ENCODE data around the gene TAGLN2. TPM values are rescaled to one million over a fixed set of nuclear protein-coding genes. Genes with fewer than 3 reads are reported as not detected.

The TAGLN2 gene
- total and polyA plus RNA-seq, 5 experiments from 2014 or later, result 125 to 825 (median 477) TPM

- POLR2A ChIA-PET, result no interaction called here
- no peaks in the 10 kb centered on the region for H3K36me3 Mint-ChIP-seq
- H3K4me1 Mint-ChIP-seq, result peaks cover 10 to 16% (median 14%) of the 10 kb centered on the region in 4 donors
- no peak for DNase-seq
- H3K27ac Mint-ChIP-seq, result peak overlapping the region in 1 of 10 donors; percentile 78
- no peaks in the 10 kb centered on the region for H3K9me3 Mint-ChIP-seq
- peak overlapping the region in 1 of 10 donors; percentile 62 for H3K4me3 Mint-ChIP-seq
- no peak for ATAC-seq
- peaks cover 0 to 2% (median 0%) of the 10 kb centered on the region in 5 donors for H3K27me3 Mint-ChIP-seq
Measured at GRCh38 chr1:159930634-159931033, 5.3 kb upstream of the TAGLN2 start.

- H3K27ac Mint-ChIP-seq, result peak overlapping the region in 2 of 10 donors; percentile 11 to 78
- no peak for ATAC-seq
- peaks cover 12 to 21% (median 14%) of the 10 kb centered on the region in 4 donors for H3K4me1 Mint-ChIP-seq
- peaks cover 0 to 2% (median 0%) of the 10 kb centered on the region in 5 donors for H3K27me3 Mint-ChIP-seq
- no peaks in the 10 kb centered on the region for H3K9me3 Mint-ChIP-seq
- no peak overlapping the region for H3K4me3 Mint-ChIP-seq
- POLR2A ChIA-PET, result no interaction called here
- no peak for DNase-seq
- H3K36me3 Mint-ChIP-seq, result peaks cover 0 to 2% (median 0%) of the 10 kb centered on the region in 3 donors
Measured at GRCh38 chr1:159930216-159930615, 4.9 kb upstream of the TAGLN2 start.

DNA sequence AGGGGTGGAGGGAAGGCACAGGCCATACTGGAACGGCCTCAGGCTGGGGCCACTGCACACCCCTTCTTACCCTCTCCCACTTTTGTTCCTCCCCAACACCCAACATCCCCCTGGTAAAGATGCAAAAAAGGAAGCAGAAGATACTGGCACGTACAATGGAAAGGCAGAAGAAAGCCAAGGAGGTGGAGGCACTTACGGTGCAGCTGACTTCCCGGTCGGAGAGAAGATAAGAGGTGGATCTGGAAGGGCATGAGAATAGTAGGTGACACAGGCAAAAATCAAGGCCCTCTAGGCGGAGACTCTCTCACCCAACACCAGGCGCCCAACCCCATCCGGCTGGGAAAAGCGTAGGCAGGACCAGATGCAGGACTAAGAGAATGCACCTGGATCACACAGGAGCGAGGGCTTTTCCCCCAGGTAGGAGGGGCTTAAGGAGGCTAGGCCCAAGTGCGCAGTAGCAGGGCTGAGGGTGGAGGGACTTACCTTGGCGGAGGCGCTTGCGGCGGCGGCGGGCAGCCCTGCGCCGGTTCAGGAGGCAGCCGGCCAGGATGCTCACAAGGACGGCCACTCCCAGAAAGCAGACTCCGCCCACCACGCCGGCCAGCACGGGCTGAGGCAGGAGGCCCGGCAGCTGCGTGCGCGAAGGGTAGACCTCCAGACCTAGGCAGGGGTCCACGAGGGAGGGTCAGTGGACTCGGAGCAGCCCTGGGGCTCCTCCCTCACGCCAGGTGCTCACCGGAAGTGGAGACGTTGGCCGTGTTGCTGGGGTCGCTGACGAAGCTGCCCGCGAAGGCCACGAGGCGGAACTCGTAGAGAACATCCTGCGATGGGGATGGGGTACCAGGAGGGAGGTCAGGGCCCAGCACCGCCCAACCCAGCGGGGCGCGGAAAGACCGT lies 4.1 kb upstream of the TAGLN2 start:
- H3K36me3 Mint-ChIP-seq, result peaks cover 0 to 2% (median 0%) of the 10 kb centered on the region in 3 donors
- peak overlapping the region in 3 of 10 donors; percentile 11 to 58 (median 45) for H3K27ac Mint-ChIP-seq
- peaks cover 13 to 23% (median 14%) of the 10 kb centered on the region in 4 donors for H3K4me1 Mint-ChIP-seq
- no peaks in the 10 kb centered on the region for H3K9me3 Mint-ChIP-seq
- H3K27me3 Mint-ChIP-seq, result peaks cover 0 to 3% (median 0%) of the 10 kb centered on the region in 5 donors
- DNase-seq (no peak), ATAC-seq (no peak)
- POLR2A ChIA-PET, result no interaction called here
- H3K4me3 Mint-ChIP-seq, result no peak overlapping the region

- POLR2A ChIA-PET, result no interaction called here
Measured at GRCh38 chr1:159928491-159929050, 3.3 kb upstream of the TAGLN2 start.

GRCh38 chr1:159927849-159928431 lies 2.6 kb upstream of the TAGLN2 start:
- DNase-seq (no peak), ATAC-seq (no peak)
- peaks cover 0 to 2% (median 0%) of the 10 kb centered on the region in 9 donors for H3K9me3 Mint-ChIP-seq
- no peak overlapping the region for H3K27ac Mint-ChIP-seq
- H3K27me3 Mint-ChIP-seq, result peaks cover 0 to 7% (median 0%) of the 10 kb centered on the region in 5 donors
- H3K36me3 Mint-ChIP-seq, result peaks cover 0 to 7% (median 0%) of the 10 kb centered on the region in 3 donors
- POLR2A ChIA-PET, result interaction anchor here (1.2 kb wide), 1 partner anchor 19 kb away, joined by 3 read pairs; no protein-coding TSS in a partner anchor
- peaks cover 21 to 35% (median 25%) of the 10 kb centered on the region in 4 donors for H3K4me1 Mint-ChIP-seq
- no peak overlapping the region for H3K4me3 Mint-ChIP-seq

More at GRCh38 chr1:159928491-159929050, 3.3 kb upstream of the TAGLN2 start:
- Mint-ChIP-seq H3K4me1 (peaks cover 16 to 29% (median 18%) of the 10 kb centered on the region in 4 donors), H3K4me3 (no peak overlapping the region), H3K27ac (peak overlapping the region in 2 of 10 donors; percentile 45 to 56), H3K27me3 (peaks cover 0 to 7% (median 0%) of the 10 kb centered on the region in 5 donors), H3K9me3 (peaks cover 0 to 2% (median 0%) of the 10 kb centered on the region in 9 donors), H3K36me3 (peaks cover 0 to 7% (median 0%) of the 10 kb centered on the region in 3 donors)
- DNase-seq, result no peak
- no peak for ATAC-seq

GRCh38 chr1:159927211-159927848 lies 2.0 kb upstream of the TAGLN2 start:
- no peak for DNase-seq
- H3K27me3 Mint-ChIP-seq, result peaks cover 0 to 7% (median 0%) of the 10 kb centered on the region in 5 donors
- peaks cover 27 to 41% (median 29%) of the 10 kb centered on the region in 4 donors for H3K4me1 Mint-ChIP-seq
- H3K36me3 Mint-ChIP-seq, result peaks cover 0 to 7% (median 0%) of the 10 kb centered on the region in 3 donors
- peaks cover 0 to 2% (median 0%) of the 10 kb centered on the region in 9 donors for H3K9me3 Mint-ChIP-seq
- peak overlapping the region in 6 of 10 donors; percentile 12 to 98 (median 51) for H3K27ac Mint-ChIP-seq
- no peak for ATAC-seq
- POLR2A ChIA-PET, result interaction anchor here (1.2 kb wide), 1 partner anchor 20 kb away, joined by 3 read pairs; no protein-coding TSS in a partner anchor
- H3K4me3 Mint-ChIP-seq, result peak overlapping the region in 3 of 10 donors; percentile 87 to 98 (median 96)

DNA sequence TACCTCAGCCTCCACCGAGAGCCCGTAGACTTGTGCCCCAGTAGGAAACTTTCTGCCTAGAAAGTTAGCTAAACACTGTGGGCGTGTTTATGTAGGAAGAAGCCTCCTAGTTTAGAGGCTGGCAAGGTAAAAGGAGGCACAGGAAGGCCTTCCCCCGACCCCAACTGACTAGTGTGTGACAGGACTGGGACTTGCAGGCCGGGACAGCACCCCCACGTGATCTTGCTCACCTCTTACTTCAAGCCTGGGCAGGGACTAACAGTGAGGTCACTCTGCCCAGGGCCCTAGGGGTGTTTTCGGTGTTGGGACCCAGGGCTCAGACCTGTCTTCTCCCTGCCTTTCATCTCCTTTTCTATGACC lies 392 bp upstream of the TAGLN2 start:
- POLR2A ChIA-PET, result interaction anchor here (0.6 to 3.2 kb wide), 15 partner anchors 10 to 145 kb away, joined by 3 to 22 read pairs (median 6); partner anchors contain the start of genes DUSP23, IGSF9, PIGM and SLAMF8
- peaks cover 0 to 13% (median 3%) of the 10 kb centered on the region in 3 donors for H3K36me3 Mint-ChIP-seq
- peak overlapping the region; percentile 85 to 98 (median 96) for H3K4me3 Mint-ChIP-seq
- H3K27me3 Mint-ChIP-seq, result peaks cover 0 to 7% (median 0%) of the 10 kb centered on the region in 5 donors
- H3K4me1 Mint-ChIP-seq, result peaks cover 41 to 58% (median 45%) of the 10 kb centered on the region in 4 donors
- no peak for DNase-seq
- ATAC-seq, result peak in 1 of 2 donors; percentile 3
- H3K27ac Mint-ChIP-seq, result peak overlapping the region; percentile 97 to 100 (median 99)
- H3K9me3 Mint-ChIP-seq, result peaks cover 0 to 2% (median 0%) of the 10 kb centered on the region in 9 donors

- Mint-ChIP-seq H3K27ac (peak overlapping the region; percentile 98 to 100 (median 100)), H3K4me3 (peak overlapping the region; percentile 85 to 100 (median 96)), H3K27me3 (peaks cover 0 to 5% (median 0%) of the 10 kb centered on the region in 5 donors), H3K4me1 (peaks cover 44 to 71% (median 59%) of the 10 kb centered on the region in 4 donors), H3K36me3 (peaks cover 0 to 28% (median 10%) of the 10 kb centered on the region in 3 donors), H3K9me3 (peaks cover 0 to 2% (median 0%) of the 10 kb centered on the region in 9 donors)
- peak; percentile 50 to 90 (median 78) for DNase-seq
- POLR2A ChIA-PET, result interaction anchor here (0.6 to 3.2 kb wide), 16 partner anchors 8 to 361 kb away, joined by 3 to 22 read pairs (median 6); partner anchors contain the start of genes DUSP23, IGSF8, IGSF9 and PEX19
- ATAC-seq, result peak; percentile 53 to 54
Measured at GRCh38 chr1:159924025-159924790, 1.1 kb downstream of the TAGLN2 start.

DNA sequence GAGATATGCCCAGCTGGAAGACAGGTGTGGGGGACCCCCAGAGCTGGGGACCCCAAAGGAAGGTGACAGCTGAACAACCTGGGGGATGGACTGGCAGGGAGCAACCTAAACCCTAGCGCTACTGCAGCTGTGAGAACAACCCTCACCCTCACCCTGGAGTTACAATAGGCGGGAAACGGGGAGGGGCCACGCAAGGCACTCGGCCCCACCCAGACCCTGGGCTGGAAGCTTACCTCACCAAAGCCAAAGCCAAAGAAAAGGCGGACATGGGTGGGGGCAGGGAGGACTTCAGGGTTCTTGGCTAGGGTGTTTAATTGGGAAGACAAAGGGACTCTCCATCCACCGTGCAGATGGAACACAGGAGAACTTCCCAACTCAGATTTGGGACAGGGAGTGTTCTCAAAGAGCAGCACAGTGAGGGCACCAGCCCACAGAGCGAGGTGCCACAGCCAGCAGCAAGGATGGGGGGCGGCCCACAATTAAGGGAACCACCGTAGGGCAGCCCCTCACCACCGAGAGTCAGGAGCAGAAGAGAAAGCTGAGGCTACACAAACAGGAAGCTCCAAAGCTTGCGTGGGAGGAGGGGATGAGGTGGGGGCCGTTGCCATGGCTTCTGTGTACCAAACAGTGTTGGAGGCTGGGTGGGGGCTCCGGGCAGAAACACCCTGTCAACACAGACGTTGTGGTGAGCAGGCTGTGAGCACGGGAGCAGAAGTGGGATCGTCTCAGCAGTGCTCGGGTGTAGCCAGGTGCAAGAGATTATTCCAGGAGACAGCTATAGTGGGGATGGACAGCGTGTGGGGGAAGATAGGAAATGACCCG lies 1.9 kb downstream of the TAGLN2 start:
- Mint-ChIP-seq H3K27ac (peak overlapping the region; percentile 98 to 100 (median 100)), H3K4me3 (peak overlapping the region; percentile 85 to 100 (median 96)), H3K9me3 (peaks cover 0 to 2% (median 0%) of the 10 kb centered on the region in 9 donors), H3K27me3 (peaks cover 0 to 5% (median 0%) of the 10 kb centered on the region in 5 donors), H3K4me1 (peaks cover 45 to 73% (median 63%) of the 10 kb centered on the region in 4 donors), H3K36me3 (peaks cover 0 to 35% (median 15%) of the 10 kb centered on the region in 3 donors)
- peak; percentile 81 to 99 (median 96) for DNase-seq
- peak; percentile 53 to 67 for ATAC-seq
- POLR2A ChIA-PET, result interaction anchor here (0.6 to 3.2 kb wide), 15 partner anchors 9 to 361 kb away, joined by 3 to 22 read pairs (median 9); partner anchors contain the start of genes IGSF8, IGSF9, PEX19 and PIGM

DNA sequence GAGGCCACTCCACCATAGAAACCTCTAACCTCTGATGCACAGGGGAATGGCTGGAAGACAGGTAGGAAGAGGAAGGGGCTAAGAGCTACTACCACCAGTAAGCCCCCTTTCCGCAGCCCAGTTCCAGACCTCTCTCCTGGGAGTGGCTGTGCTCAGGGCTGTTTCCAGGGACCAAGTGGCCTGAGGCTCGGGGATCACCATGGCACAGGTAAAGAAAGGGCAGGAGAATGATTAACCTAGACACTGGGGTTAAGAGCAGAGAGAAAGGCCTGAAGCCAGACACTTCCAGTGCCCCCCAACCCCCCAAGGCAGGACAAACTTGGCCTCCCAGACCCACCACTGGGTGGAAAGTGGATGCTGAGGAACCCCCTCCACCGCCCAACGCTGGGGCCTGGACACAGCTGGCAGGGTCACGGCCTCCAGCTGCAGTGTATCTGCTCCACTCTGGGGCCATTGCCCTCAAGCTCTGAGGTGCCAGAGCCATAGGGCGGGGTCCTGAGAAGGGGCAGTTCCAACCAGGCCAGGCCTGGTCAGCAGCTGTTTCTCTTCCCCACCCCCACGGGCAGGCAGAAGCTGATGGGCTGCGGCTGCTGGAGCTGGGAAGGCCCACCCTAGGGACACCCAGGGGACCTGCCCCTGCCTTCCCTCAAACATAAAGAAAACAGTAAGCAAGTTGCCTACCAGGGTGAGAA lies 2.6 kb downstream of the TAGLN2 start:
- H3K36me3 Mint-ChIP-seq, result peaks cover 0 to 42% (median 17%) of the 10 kb centered on the region in 3 donors
- ATAC-seq, result no peak

More for the DNA sequence above, 2.6 kb downstream of the TAGLN2 start:
- Mint-ChIP-seq H3K9me3 (peaks cover 0 to 2% (median 0%) of the 10 kb centered on the region in 9 donors), H3K4me1 (peaks cover 52 to 81% (median 70%) of the 10 kb centered on the region in 4 donors), H3K27ac (peak overlapping the region; percentile 98 to 100 (median 100)), H3K4me3 (peak overlapping the region; percentile 85 to 100 (median 96)), H3K27me3 (peaks cover 0 to 5% (median 0%) of the 10 kb centered on the region in 5 donors)
- peak in 1 of 10 donors; percentile 29 for DNase-seq
- POLR2A ChIA-PET, result interaction anchor here (1.5 to 3.2 kb wide), 4 partner anchors 13 to 97 kb away, joined by 5 to 22 read pairs (median 12); no protein-coding TSS in a partner anchor
